AG09319 (cell line): ENCODE results near the gene RGS9.
A peak's percentile ranks its signal among the peaks of the same experiment; 100 is the strongest.

Source experiments
- DNase-seq: peaks from one replicate; pipeline ENCODE4 v3.0.0-alpha.2; 2010; ENCODE audit warnings: low read depth; ENCODE audit errors: extremely low read depth
- TF ChIP-seq, protein P1 (sequence below): IDR thresholded peaks from 2 replicates; pipeline ENCODE4 v1.5.1; 2011; ENCODE audit warnings: low read depth, mild to moderate bottlenecking, inconsistent platforms, low read length, moderate library complexity

The RGS9 gene

DNA sequence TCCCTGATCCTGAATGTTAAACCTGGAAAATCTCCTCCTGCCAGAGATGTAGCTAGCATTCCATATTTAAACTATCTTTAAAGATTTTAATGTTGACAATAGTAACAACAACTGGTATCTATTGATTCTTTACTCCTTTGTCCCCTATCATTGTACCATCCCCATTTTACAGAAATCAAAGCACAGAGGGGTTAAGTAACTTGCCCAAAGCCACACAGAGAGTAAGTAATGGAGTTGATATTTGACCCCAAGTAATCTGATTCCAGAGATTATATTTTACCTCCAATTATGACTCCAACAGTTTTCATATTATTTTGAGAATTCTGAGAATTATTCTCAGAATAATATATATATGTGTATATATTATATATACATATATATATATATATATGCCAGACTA, 37.7 kb upstream of the RGS9 start:
- TF ChIP-seq, protein P1, sequence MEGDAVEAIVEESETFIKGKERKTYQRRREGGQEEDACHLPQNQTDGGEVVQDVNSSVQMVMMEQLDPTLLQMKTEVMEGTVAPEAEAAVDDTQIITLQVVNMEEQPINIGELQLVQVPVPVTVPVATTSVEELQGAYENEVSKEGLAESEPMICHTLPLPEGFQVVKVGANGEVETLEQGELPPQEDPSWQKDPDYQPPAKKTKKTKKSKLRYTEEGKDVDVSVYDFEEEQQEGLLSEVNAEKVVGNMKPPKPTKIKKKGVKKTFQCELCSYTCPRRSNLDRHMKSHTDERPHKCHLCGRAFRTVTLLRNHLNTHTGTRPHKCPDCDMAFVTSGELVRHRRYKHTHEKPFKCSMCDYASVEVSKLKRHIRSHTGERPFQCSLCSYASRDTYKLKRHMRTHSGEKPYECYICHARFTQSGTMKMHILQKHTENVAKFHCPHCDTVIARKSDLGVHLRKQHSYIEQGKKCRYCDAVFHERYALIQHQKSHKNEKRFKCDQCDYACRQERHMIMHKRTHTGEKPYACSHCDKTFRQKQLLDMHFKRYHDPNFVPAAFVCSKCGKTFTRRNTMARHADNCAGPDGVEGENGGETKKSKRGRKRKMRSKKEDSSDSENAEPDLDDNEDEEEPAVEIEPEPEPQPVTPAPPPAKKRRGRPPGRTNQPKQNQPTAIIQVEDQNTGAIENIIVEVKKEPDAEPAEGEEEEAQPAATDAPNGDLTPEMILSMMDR = no peak

DNA sequence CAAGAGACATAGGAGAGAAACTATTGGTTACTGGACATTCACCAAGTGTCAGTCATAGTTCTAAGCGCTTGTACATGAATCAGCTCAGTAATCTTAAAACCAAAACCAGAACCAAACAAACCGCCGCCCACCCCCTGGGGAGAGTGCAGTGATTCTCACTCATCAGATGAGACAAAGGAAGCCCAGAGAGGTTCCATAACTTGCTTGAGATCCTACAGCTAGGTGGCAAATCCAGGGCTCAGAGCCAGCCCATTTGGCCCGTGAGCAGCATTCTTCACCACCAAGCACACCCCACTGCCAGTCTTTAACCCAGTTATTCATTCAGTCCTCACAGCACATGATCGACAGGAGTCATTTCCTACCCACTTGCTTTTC, 37.2 kb upstream of the RGS9 start:
- peak; percentile 44 for DNase-seq
- TF ChIP-seq, protein P1 = no peak

More for the DNA sequence above, 37.7 kb upstream of the RGS9 start:
- DNase-seq = no peak

DNA sequence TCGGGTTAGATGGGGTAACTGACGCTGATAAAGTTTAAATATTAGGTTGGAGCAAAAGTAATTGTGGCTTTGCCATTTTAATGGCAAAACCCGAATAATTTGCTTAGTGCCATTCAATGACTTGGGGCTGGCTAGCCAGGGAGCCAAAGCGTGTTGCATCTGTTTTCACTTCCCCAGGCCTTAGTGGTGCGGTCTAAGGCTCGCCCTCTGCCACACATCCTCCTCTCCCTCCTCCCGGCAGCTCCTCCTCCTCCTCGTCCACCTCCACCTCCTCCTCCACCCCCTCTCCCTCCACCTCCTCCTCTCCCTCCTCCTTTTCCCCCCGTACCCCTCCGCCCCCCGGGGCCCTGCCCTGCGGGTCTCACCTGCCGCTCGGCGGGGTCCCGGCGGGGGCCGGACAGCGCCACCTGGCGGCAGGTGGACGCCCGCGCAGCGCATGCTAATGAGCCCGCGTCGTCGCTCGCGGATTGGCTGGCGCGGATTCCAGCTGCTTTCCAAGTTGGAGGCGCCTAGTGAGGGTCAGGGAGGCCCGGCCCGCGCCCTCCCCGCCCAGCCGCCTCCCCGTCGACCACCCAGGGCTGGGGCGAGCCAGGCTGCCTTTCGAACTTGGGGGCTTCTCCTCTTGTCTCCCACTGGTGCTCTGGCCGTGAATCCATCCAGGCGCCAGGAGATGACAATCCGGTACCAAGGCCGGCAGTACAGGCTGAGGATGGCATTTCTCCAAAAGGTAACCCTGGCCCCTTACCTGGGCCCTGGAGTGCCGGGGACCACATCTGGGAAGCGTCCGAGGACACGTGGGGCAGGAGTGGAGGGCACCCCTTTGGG, 36.6 kb upstream of the RGS9 start:
- TF ChIP-seq, protein P1 = peak; percentile 55
- peak; percentile 46 for DNase-seq

DNA sequence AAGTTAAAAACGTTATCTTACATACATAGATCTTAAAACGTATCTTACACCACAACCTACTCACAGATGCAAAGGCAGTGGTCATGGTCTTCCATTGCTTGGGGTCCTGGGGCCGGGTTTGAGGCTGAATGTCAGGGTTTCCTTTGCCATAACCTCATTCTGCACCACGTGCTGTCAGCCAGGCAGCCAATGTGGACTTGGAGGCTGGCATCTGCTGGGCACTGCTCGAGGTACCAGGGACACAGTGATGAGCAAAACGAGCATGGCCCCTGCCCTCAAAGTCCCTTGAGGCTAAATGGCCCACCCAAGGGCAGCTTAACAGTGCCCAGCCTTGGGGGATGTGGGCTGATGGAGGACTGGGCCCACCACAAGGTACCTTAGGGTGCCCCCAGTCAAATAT, 35.8 kb upstream of the RGS9 start:
- DNase-seq = no peak
- TF ChIP-seq, protein P1 = no peak

DNA sequence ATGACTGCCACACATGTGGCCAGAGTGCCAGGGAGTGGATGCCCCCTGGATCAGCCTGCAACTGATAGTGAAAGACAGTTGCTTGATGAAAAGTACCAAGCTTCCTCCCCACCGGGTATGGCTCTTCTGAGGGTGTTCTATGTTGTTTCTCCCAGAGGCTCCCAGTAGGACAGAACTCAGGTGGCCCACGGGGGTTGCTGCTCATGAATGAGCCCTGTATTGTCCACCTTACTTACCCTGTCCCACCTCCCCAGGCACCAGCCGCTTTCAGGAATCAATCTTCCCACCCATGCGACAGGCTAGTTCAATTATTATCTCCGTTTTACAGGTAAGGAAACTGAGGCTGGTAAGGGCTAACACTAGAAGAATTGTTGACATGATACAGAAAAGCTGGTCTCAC, 34.9 kb upstream of the RGS9 start:
- TF ChIP-seq, protein P1 = no peak
- DNase-seq = no peak

DNA sequence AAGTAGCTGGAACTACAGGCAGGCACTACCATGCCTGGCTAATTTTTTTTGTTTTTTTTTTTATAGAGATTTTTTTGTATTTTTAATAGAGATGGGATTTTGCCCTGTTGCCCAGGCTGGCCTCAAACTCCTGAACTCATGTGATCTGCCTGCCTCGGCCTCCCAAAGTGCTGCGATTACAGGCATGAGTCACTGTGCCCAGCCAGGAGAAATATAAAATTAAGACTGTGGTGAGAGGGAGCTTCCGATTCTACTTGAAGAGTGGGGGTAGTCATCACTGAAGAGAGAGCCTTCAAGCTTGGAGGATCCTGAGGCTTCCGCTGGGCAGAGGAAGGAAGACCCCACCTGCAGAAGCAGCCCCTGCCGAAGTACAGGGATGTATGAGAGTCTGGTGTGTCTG, 34.4 kb upstream of the RGS9 start:
- TF ChIP-seq, protein P1 = no peak
- no peak for DNase-seq

DNA sequence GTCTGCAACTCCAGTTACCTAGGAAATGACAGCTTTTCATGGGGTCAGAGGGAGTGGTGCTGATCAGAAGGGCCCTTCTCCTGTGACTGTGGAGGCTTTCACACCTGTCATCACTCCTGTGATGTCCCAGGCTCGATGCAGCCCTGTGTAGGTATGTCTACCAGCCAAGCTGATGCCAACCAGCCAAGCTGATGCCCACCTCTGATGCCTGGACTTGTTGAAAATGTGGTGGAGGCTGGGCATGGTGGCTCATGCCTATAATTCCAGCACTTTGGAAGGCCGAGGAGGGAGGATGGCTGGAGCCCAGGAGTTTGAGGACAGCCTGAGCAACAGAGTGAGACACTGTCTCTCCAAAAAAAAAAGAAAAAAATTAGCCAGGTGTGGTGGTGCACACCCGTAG, 33.7 kb upstream of the RGS9 start:
- no peak for DNase-seq
- TF ChIP-seq, protein P1 = no peak
